Measurements from ENCODE around the gene SNCB.

DNA sequence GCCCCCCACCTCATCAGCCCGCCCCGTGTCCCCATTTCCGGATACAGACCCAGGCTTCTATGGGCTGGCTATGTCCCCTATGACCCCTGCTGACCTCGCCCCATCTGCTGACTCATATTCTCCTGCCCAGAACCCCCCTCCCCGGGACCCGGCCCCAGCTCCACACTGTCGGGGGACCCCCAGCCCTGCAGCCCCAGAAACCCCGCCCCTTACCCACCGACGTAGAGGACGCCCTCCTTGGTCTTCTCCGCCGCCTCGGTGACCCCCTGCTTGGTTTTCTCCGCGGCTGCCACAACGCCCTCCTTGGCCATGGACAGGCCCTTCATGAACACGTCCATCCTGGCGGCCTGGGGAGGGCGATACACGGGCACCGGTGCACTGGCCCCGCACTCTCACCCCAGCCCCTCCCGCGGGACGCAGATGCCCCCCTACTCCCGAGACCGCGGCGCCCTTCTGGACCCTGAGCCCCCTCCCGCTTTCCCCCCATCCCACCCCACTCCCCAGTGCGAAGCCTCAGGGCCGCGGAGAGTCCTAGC is 949 bp downstream of the SNCB start:
- TF ChIP-seq, protein P1, sequence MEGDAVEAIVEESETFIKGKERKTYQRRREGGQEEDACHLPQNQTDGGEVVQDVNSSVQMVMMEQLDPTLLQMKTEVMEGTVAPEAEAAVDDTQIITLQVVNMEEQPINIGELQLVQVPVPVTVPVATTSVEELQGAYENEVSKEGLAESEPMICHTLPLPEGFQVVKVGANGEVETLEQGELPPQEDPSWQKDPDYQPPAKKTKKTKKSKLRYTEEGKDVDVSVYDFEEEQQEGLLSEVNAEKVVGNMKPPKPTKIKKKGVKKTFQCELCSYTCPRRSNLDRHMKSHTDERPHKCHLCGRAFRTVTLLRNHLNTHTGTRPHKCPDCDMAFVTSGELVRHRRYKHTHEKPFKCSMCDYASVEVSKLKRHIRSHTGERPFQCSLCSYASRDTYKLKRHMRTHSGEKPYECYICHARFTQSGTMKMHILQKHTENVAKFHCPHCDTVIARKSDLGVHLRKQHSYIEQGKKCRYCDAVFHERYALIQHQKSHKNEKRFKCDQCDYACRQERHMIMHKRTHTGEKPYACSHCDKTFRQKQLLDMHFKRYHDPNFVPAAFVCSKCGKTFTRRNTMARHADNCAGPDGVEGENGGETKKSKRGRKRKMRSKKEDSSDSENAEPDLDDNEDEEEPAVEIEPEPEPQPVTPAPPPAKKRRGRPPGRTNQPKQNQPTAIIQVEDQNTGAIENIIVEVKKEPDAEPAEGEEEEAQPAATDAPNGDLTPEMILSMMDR (conservative IDR thresholded peaks at IDR 0.05; ENCODE audit: low read depth, low read length), result no peak
- no peak for TF ChIP-seq EZH2phosphoT487 (IDR thresholded peaks at IDR 0.05; ENCODE audit: borderline replicate concordance, low read length)

Measured in PC-3 (cell line).